Smooth muscle cell (in vitro differentiated cells): ENCODE results near the gene CHD6. TPM values are rescaled to one million over a fixed set of nuclear protein-coding genes. Genes with fewer than 3 reads are reported as not detected.

Source experiments
- DNase-seq: peaks from one replicate; lab custom pipeline; 2025; ENCODE audit not compliant: unreplicated experiment; lab: John Stamatoyannopoulos, UW
- H2AFZ ChIP-seq: fragments of 200-600 bp; sonication (generic); 2 replicates; pipeline ENCODE4 v1.6.0; 2016; ENCODE audit warnings: antibody characterized with exemption, low read depth, mild to moderate bottlenecking
- H3F3A ChIP-seq: fragments of 200-600 bp; sonication (generic); 2 replicates; pipeline ENCODE4 v1.6.0; 2017; ENCODE audit warnings: antibody characterized with exemption, low read depth
- H3K27ac ChIP-seq: fragments of 200-600 bp; sonication (generic); 2 replicates; pipeline ENCODE4 v1.5.1; 2016; ENCODE audit warnings: low read depth, mild to moderate bottlenecking
- H3K27me3 ChIP-seq: fragments of 200-600 bp; sonication (generic); 2 replicates; pipeline ENCODE4 v1.6.1; 2016; ENCODE audit warnings: low read depth, mild to moderate bottlenecking
- H3K36me3 ChIP-seq: fragments of 200-600 bp; sonication (generic); 2 replicates; pipeline ENCODE4 v1.5.1; 2016; ENCODE audit warnings: low read depth
- H3K4me1 ChIP-seq: fragments of 200-600 bp; sonication (generic); 2 replicates; pipeline ENCODE4 v1.5.1; 2016; ENCODE audit warnings: low read depth
- H3K4me2 ChIP-seq: fragments of 200-600 bp; sonication (generic); 2 replicates; pipeline ENCODE4 v1.6.0; 2016; ENCODE audit warnings: mild to moderate bottlenecking
- H3K4me3 ChIP-seq: fragments of 200-600 bp; sonication (generic); 2 replicates; pipeline ENCODE4 v1.5.1; 2016; ENCODE audit warnings: mild to moderate bottlenecking
- H3K79me2 ChIP-seq: fragments of 200-600 bp; sonication (generic); 2 replicates; pipeline ENCODE4 v1.6.0; 2016; ENCODE audit warnings: low read depth, mild to moderate bottlenecking
- H3K9ac ChIP-seq: fragments of 200-600 bp; sonication (generic); 2 replicates; pipeline ENCODE4 v1.6.0; 2016; ENCODE audit warnings: low read depth
- H3K9me3 ChIP-seq: fragments of 200-600 bp; sonication (generic); replicated peaks from 2 replicates; pipeline ENCODE4 v1.5.1; 2016; ENCODE audit warnings: low read depth
- H4K20me1 ChIP-seq: fragments of 200-600 bp; sonication (generic); 2 replicates; pipeline ENCODE4 v1.6.0; 2016; ENCODE audit warnings: low read depth
- CTCF ChIP-seq: fragments of 200-600 bp; sonication (generic); IDR thresholded peaks from 2 replicates; pipeline ENCODE4 v1.5.1; 2017; ENCODE audit warnings: borderline replicate concordance, mild to moderate bottlenecking, antibody characterized with exemption; ENCODE audit not compliant: insufficient read depth, poor library complexity, severe bottlenecking
- WGBS: methylation state at CpG from one replicate; pipeline ENCODE4 v1.1.7; 2016; ENCODE audit warnings: low lambda C conversion rate; 5-methylcytosine and 5-hydroxymethylcytosine counted together
- polyA plus RNA-seq: library from polyadenylated mRNA; unstranded; fragments of >200 nt; fragmentation: Nextera tagmentation; extraction: Ambion mirVana; gene quantifications from 2 replicates; pipeline ENCODE4 v1.2.1, GENCODE V29; 2016
- total RNA-seq: library from RNA; depleted of rRNA; stranded (reverse); fragments of >200 nt; gene quantifications from 2 replicates; pipeline ENCODE4 v1.2.3, GENCODE V29; 2014

The CHD6 gene
- total and polyA plus RNA-seq, 2 experiments from 2014 or later = 41.7 to 47.8 TPM

- H3K4me2 ChIP-seq = no peak overlapping the region
- no peaks in the 10 kb centered on the region for H3K9me3 ChIP-seq
- H2AFZ ChIP-seq = no peak overlapping the region
- H3K4me1 ChIP-seq = no peaks in the 10 kb centered on the region
- no peak overlapping the region for H3K9ac ChIP-seq
- no peaks in the 10 kb centered on the region for H3K79me2 ChIP-seq
- H3K36me3 ChIP-seq = peaks cover 27% of the 10 kb centered on the region
- no peaks in the 10 kb centered on the region for H3K27me3 ChIP-seq
- no peaks in the 10 kb centered on the region for H3F3A ChIP-seq
- no peak for TF ChIP-seq CTCF
- DNase-seq = no peak
- no peak overlapping the region for H3K4me3 ChIP-seq
- H3K27ac ChIP-seq = no peak overlapping the region
- no peaks in the 10 kb centered on the region for H4K20me1 ChIP-seq
Observed at GRCh38 chr20:41444821-41445220, 173.4 kb downstream of the CHD6 start.

- H3F3A ChIP-seq = no peaks in the 10 kb centered on the region
- H3K79me2 ChIP-seq = no peaks in the 10 kb centered on the region
- peaks cover 19% of the 10 kb centered on the region for H3K36me3 ChIP-seq
- H3K4me3 ChIP-seq = no peak overlapping the region
- H3K27me3 ChIP-seq = no peaks in the 10 kb centered on the region
- no peaks in the 10 kb centered on the region for H3K4me1 ChIP-seq
- H3K27ac ChIP-seq = no peak overlapping the region
- no peak overlapping the region for H3K9ac ChIP-seq
- H3K9me3 ChIP-seq = no peaks in the 10 kb centered on the region
- no peaks in the 10 kb centered on the region for H4K20me1 ChIP-seq
- TF ChIP-seq CTCF = no peak
- no peak for DNase-seq
- H3K4me2 ChIP-seq = no peak overlapping the region
- H2AFZ ChIP-seq = no peak overlapping the region
Observed at GRCh38 chr20:41443691-41444090, 174.5 kb downstream of the CHD6 start.

- no peak overlapping the region for H3K9ac ChIP-seq
Observed at GRCh38 chr20:41440882-41441281, 177.3 kb downstream of the CHD6 start.

More at GRCh38 chr20:41440882-41441281, 177.3 kb downstream of the CHD6 start:
- H2AFZ ChIP-seq = no peak overlapping the region
- H3K27me3 ChIP-seq = no peaks in the 10 kb centered on the region
- no peaks in the 10 kb centered on the region for H3F3A ChIP-seq
- H3K9me3 ChIP-seq = no peaks in the 10 kb centered on the region
- no peak for DNase-seq
- H4K20me1 ChIP-seq = no peaks in the 10 kb centered on the region
- TF ChIP-seq CTCF = no peak
- H3K4me2 ChIP-seq = no peak overlapping the region
- H3K4me3 ChIP-seq = no peak overlapping the region
- H3K79me2 ChIP-seq = no peaks in the 10 kb centered on the region
- peaks cover 19% of the 10 kb centered on the region for H3K36me3 ChIP-seq
- 90% methylated on average over 3 of the region's 3 CpGs for WGBS
- no peak overlapping the region for H3K27ac ChIP-seq
- no peaks in the 10 kb centered on the region for H3K4me1 ChIP-seq
